Stimulated activated CD4-positive, alpha-beta T cell treated with anti-CD3 and anti-CD28 coated beads, Interleukin-12 subunit alpha, Interleukin-12 subunit beta, amount 100 ng/mL, for 4 hours (primary cell): ENCODE data around the gene NTSR1.

ENCODE experiments used
- DNase-seq: peaks from one replicate; pipeline ENCODE4 v3.0.0-alpha.2; 2020

NTSR1 gene

DNA sequence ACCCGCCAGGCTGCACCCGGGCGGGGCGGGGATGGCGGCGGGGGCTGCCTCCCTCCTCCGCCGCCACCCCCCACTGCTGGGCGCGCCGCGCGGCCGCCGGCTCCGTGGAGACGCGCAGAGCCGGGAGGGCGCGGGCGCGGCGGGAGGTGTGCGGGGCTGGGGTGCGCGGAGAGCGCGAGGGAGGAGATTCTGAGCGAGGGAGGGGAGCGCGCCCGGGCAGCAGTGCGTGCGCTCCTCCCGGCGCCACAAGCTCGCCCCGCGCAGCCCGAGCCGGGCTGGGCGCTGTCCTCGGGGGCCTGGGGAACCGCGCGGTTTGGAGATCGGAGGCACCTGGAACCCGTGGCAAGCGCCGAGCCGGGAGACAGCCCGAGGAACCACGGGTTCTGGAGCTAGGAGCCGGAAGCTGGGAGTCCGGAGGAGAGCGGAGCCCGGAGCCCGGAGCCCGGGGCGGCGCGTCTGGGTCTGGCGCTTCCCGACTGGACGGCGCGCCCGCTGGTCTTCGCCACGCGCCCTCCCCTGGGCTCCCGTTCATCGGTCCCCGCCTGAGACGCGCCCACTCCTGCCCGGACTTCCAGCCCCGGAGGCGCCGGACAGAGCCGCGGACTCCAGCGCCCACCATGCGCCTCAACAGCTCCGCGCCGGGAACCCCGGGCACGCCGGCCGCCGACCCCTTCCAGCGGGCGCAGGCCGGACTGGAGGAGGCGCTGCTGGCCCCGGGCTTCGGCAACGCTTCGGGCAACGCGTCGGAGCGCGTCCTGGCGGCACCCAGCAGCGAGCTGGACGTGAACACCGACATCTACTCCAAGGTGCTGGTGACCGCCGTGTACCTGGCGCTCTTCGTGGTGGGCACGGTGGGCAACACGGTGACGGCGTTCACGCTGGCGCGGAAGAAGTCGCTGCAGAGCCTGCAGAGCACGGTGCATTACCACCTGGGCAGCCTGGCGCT, at the start of gene NTSR1:
NTSR1 (plus strand) TSS at position 246 of the 946 bp plus-strand sequence; CDS start at position 618, 372 bp downstream.
- no peak for DNase-seq

DNA sequence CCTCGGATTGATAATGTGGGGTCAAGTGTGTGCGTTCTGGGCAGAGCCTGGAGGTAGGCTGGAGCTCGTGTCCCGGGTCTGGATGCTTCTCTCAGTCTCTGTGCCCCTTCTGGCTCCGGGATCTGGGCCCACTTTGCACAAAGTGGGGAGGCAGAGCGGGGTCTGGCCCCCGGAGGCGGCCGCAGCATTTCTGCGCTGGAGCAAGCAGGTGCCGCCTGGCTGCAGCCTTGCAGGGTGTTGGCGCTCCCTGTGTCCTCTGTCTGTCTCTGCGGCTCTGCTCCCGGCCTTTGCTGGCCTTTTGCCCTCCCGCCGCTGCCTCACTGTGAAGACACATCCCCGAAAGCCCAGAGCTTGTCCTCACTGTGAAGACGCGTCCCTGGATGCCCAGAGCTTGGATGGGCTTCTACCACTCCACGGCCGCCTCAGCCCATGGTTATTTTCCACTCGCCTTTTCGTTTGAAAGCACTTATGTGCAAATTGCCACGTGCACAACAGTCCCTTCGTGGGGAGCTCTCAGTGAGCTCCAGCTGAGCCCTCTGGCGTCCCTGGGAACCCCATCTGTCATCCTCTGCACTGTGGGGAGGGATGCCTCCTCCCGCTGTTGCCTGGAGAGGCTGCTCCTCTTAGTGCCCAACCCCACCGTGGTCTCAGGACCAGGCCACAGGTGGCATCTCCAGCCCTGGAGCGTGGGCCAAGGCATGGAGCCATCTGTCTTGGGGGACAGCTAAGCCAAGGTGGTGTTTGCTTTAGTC, 49.0 kb upstream of the NTSR1 start:
- no peak for DNase-seq

DNA sequence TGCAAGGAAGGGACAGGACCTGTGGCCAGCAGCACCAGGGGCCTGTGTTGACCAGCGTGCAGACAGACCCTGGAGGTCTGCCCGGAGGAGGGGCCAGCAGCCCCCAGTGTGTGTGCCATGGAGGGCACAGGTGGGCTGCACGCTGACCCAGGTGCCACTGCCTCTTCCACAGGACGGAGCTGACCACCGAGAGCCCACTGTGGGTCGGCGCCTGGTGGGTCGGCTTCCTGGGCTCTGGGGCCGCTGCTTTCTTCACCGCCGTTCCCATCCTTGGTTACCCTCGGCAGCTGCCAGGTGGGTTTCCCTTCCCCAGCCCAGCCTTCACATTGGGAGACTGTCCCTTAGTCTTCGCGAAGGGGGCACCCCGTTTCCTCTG, 48.4 kb upstream of the NTSR1 start:
- no peak for DNase-seq

DNA sequence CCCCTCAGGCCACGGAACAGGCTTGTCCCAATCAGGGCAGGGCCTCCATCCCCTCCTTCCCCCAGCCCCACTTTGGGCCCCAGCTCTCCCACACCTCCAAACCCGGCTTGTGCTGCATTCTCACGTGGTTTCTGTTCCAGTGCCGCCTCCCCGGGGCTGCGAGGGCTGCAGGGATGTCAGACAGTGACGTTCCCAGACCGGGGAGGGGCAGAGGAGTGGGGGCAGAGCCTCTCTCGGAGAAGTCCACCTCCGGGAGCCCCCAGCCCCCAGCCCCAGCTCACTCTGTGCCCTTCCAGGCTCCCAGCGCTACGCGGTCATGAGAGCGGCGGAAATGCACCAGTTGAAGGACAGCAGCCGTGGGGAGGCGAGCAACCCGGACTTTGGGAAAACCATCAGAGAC, 47.9 kb upstream of the NTSR1 start:
- no peak for DNase-seq

DNA sequence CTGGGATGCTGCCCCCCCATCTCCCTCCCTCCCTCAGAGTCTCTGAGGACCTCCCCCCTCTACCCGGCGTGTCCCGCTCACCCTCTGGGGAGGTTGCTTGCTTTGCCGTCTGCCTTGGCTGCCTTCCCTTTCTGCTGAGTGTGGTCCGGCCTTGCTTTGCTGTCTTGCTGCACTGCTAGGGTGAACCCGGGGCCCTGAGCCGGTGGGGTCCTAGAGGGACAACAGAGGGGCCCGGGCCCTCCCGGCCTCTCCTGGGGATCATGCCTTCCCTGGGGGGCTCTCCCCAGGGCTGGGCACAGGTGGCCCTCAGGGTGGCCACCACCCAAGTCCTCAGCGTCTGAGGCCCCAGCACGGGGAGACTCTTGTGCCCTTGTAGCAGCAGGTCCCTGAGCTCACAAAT, 47.0 kb upstream of the NTSR1 start:
- DNase-seq, result no peak

DNA sequence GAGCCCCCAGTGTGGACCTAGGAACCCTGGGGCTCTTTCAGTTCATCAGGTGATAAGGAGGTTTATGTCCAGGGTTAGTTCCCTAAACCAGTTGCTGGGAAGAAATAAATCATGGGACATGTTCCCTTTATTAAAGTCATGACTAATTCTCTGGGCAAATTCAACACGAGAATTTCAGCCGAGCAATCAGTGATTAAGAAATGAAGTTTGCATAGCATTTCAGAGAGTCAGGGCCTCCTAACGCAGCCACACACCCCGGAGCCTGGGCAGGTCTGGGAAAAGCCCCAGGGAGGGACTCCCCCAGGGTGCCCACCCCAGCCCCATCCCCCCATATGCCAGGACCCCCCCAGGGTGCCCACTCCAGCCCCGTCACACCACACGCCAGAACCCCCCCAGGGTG, 46.2 kb upstream of the NTSR1 start:
- DNase-seq, result no peak

DNA sequence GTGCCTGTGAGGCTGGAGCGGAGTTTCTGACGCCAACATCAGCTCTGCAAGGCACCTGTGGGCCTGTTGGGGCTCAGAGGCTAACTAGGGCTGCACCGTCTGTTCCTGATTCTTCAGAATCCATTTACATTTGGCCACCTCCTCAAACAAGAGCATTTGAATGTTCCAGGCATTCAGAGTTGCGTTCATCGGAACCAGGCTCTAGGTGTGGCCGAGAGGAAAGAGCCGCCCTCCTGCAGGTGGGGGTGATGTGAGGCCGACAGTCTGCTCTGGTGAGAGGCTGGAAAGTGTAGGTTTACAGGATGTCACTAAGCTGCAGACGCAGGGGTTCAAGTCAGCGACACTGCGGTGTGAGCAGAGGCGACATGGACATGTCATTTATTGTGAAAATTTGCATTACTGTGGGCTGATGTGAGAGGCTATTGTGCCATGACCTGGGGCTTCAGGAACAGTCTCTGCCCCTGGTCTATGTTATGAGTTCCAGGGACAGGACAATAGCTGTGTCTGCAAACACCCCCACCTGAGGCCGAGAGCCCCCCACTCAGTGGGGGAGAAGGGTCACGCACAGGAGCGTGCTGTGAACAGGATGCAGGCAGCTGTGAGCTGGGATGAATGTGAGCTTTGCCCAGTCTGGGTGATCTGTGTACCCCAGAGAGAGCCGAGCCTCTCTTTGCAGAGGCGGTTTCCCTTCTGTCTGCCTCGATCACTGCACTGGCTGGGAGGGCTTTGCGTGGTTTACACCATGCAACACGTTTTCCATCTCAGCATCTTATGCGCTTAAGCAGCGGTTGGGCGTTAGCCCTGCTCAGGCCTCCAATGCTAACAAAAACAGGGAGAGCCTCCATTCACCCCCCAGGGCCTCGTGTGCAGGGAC, 45.3 kb upstream of the NTSR1 start:
- DNase-seq, result no peak

DNA sequence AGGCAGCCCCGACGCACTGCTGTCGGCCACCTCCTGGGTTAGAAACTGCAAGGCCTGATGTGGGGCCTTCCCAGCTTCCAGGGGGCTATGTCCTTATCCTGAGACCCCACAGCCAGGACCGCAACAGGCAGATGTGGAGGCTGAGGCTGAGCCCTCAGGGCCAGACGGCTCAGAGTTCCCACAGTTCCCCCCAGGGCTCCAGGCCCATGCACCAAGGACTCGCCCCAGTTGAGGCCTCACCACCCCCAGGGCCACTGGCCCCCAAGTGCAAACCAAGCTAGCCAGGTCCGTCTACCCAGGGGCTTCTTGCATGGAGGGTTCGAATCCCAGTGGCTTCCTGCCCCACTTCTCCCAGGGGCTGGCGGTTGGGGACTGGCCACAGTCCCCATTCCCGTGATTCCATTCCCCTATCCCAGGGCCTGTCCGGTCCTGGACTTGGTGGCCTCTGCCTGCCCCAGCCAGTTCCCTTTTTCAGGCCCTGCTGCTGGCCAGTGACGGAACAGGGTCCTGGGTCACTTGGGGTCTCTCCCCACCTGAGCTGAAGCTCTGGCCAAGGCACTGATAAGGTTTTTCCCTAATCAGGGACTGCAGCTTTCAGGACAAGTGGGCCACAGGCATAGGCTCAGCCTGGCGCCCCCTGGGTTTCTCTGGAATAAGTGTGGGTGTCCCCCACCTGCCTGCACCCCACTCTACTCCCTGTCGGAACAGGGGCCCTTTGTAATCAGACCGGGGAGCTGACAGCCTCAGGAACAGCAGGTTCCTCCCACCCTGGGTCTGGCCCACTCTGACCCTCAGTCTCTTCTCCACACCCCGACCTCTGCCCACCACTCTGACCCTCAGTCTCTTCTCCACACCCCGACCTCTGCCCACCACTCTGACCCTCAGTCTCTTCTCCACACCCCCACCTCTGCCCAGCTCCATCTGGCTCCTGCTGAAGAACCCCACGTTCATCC, 44.3 kb upstream of the NTSR1 start:
- DNase-seq, result no peak

DNA sequence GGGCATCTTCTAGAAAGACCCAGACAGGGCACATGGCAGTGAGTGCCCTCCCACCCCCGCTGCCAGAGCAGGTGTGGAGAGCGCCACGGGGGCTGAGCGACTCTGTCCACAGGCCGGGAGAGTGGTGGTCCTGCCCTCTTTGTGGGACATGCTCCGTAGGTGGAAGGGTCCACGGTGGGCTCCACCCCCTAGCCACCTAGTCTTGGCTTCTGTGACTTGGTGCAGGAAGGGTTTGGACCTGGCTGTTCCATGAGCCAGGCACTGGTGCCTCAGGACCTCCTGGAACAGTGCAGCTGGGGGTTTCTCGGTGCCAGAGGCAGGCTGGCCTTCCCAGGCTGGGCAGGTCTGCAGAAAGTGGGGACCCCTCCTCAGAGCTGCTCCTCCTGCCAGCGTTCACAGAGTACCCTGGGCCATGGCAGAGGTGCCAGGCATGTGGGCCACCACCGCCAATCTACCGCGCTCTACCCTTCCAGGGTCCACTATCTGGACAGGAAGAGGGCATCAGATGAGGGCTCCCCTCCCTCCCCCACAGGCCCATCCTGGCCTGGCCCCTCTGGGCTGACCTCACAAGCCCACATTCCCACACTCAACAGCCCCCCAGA, 43.4 kb upstream of the NTSR1 start:
- DNase-seq, result no peak

DNA sequence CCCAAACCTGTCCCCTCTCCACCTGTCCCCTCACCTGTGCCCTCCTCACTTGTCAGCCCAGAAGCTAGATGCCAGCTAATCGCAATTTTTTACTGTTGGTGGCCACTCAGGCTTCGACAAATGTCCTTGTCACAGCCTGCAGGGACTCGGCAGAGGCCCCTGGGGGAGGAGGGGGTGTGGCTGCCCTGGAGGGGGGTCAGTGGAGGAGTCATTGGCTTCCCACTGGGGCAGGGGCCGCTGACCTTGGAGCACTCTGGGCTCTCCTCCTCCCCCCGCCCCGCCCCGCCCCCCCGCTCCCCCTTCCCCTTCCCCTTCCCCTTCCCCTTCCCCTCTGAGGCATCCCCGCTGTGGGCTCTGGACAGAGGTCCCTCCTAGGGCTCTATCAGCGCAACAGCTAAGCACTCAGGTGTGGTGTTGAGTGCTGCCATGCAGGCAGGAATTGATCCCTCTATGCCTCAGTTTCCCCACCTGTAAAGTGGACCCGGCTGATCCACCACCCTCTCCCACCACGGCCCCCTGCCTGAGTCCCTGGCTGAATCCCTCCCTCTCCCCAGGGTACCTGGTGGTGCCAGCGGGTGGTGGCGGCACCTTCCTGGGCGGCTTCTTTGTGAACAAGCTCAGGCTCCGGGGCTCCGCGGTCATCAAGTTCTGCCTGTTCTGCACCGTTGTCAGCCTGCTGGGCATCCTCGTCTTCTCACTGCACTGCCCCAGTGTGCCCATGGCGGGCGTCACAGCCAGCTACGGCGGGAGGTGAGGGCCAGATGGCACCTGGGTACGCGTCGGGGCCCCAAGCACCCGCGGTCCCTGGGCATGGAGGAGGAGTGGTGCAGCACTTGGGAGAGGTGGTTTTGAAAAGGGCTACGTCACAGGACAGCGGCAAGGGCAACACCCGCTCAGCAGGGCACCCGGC, 42.6 kb upstream of the NTSR1 start:
- no peak for DNase-seq

DNA sequence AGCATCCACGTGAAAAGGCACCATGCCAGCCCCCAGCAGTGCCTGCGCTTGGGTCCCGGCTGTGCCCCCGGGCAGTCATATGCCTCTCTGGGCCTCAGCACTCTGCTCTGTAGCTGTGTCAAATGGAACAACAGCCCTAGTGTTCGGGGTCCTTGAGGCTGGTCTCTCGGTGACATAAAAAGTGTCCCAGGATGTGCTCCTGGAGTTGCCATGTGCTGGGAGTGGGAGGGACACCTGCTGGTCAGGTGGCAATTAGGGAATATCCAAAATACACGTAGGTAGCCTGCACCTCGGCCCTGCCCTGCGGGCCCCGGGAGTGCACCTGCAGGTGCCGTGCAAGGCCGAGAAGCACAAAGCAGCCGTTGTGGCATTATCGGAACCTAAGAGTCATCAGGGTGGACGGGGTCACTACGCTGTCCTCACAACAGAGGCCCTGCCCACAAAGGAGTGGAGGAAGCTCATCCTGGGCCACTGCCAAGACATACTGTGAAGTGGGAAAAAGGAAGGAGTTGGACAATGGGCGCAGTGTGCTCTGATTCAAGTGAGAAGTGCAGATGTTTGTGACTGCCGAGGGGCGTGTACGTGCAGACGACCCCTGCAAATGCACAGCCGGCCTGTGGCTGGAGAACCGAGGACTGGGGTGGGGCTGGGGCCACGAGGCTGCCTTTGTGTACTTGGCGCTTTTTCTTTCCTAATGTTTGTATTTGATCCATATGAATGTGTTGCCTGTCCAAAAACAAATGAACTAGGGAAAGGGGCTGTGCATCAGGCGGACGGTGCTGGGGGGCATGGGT, 41.7 kb upstream of the NTSR1 start:
- no peak for DNase-seq

DNA sequence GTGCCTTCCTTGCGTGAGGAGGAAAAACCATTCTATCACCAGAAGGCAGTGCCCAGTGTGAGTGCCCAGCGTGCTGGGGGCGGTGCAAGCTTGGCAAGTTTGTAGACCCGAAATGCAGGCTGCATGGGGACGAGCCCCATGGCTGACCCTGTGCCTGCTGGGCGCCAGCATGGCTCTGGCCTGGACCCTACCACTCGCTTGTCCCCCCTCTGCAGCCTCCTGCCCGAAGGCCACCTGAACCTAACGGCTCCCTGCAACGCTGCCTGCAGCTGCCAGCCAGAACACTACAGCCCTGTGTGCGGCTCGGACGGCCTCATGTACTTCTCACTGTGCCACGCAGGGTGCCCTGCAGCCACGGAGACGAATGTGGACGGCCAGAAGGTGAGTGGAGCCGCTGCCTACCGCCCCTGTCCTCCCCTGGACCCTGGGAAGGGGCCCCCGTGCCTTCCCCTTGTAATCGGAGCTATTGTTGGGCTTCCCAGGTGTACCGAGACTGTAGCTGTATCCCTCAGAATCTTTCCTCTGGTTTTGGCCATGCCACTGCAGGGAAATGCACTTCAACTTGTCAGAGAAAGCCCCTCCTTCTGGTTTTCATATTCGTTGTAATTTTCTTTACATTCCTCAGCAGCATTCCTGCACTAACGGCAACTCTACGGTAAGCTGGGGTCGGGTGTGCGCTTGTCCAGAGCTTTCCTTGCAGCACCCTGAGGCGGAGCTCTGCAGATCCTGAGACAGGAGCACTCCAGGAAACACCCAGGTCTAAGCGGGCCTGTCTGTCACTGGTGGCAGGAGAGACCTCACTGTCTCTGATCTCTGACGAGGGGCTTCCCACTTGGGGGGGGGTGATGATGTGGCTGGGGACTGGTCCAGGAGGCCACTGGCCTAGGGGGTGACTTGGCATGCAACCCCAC, 40.9 kb upstream of the NTSR1 start:
- no peak for DNase-seq

DNA sequence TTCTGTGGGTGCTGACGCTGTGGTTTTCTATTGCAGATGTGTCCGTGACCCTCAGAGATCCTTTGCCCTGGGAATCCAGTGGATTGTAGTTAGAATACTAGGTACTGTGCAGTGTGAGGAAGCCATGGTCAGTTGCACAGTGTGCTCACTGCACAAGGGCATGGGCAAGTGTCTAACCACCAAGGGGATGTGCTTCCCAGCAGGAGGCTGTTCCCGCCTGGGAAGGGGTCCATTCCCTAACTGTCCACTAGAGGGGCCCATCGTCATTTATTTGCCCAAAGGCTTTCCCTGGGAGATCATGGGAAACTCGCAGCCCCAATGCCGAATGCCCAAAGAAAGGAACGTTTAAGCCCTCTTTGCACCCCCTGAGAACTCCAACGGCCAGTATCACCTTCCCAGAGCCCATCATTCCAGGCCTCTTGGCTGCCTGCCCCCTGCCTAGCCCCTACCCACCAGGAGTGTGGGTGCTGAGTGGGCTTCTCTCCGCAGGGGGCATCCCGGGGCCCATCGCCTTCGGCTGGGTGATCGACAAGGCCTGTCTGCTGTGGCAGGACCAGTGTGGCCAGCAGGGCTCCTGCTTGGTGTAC, 40.1 kb upstream of the NTSR1 start:
- peak; percentile 30 for DNase-seq

DNA sequence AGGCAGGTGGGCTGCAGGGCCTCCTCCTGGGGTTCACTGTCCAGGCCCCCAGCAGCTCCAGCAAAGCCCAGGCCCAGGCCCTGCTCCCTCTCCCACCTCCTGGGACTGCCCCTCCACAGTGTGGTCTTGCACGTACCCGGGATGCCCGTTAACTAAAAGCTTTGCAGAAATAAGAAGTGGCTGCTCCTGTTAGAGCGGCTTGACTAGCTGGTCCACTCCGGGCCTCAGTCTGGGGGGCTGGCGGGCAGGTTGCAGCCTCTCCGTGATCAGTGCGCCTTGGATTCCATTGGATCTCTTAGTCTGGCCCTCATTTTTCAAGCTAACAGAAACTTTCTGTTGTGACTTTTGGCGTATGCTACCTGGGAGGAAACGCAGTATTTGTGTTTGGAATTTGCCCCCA, 39.4 kb upstream of the NTSR1 start:
- DNase-seq, result no peak

DNA sequence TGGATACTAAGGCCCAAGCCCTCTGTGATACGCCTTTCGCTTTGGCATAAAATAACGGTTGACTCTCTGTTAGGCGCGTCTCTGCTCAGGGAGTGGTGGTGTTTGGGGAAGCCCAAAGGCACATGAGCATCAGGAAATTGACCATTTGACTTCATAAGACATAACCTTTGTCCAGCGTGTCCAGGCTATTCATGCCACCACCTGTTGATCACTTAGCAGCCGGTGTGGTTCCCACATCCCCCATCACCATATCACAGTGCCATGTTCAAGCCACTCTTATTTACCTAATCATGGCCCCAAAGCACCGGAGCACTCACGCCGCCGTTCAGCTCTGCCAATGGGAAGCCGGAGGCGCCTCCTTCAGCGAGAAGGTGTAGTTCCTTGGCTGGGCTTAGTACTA, 38.5 kb upstream of the NTSR1 start:
- no peak for DNase-seq

DNA sequence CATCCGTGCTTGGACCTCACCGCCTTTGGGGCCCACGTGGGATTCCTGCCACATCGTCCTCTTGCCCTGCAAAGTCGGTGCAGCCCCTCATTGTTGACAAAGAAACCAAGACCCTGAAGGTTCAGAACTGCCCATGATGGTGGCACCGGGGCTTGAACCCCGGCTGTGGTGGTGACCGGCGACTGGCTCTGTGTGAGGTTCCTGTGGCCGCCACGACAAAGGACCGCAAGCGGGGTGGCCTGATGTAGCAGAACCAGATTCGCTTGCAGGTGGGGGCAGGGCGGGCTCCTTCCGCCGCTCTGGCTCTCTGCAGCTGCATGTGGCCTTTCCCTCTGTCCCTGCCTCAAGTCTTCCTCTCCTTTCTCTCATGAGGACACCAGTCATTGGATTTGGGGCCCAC, 37.6 kb upstream of the NTSR1 start:
- no peak for DNase-seq

DNA sequence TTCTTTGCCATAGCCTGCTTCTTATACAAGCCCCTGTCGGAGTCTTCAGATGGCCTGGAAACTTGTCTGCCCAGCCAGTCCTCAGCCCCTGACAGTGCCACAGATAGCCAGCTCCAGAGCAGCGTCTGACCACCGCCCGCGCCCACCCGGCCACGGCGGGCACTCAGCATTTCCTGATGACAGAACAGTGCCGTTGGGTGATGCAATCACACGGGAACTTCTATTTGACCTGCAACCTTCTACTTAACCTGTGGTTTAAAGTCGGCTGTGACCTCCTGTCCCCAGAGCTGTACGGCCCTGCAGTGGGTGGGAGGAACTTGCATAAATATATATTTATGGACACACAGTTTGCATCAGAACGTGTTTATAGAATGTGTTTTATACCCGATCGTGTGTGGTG, 36.9 kb upstream of the NTSR1 start:
- DNase-seq, result no peak

DNA sequence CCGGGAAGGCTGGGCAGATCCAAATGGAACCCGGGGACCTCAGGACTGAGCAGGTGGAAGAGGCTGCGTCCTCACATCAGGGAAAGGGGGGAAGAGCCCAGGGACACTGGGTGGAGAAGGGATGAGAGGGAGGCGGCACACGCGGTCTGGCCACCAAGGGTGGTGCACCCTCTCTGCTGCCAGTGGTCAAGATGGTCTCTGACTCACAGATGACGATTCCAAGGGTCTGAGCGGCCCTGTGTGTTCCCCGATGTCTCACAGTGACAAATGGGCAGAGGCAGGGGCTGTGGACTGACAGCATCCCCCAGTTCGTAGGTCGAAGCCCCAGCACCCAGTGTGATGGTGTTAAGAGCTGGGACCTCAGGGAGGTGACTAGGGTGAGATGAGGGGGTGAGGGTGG, 34.3 kb upstream of the NTSR1 start:
- no peak for DNase-seq
